CD14-positive monocyte (primary cell): ENCODE results near the gene NCBP2. TPM values are rescaled to one million over a fixed set of nuclear protein-coding genes. Genes with fewer than 3 reads are reported as not detected.

ENCODE experiments used
- DNase-seq, 3 donors: peaks; one replicate each; pipeline ENCODE4 v3.0.0-alpha.2; 2011 to 2022
- H2AFZ ChIP-seq: 2 replicates; pipeline ENCODE4 v1.6.0; 2012; ENCODE audit warnings: mild to moderate bottlenecking, low read depth, low read length, inconsistent platforms; ENCODE audit not compliant: insufficient read depth, poor library complexity, severe bottlenecking
- H3K27ac ChIP-seq, 2 donors: 1 replicate in 1 of 2; 2 replicates in 1 of 2; pipeline ENCODE4 v1.5.1; 2012 to 2013; ENCODE audit warnings: low read length in 2 of 2, control low read depth in 1 of 2, inconsistent platforms in 1 of 2, low read depth in 1 of 2, mild to moderate bottlenecking in 1 of 2
- H3K27me3 ChIP-seq, 2 donors: one replicate each; pipeline versions ENCODE4 v1.6.0 to v1.6.1; 2011 to 2013; ENCODE audit warnings: low read length in 2 of 2; ENCODE audit not compliant: control insufficient read depth in 2 of 2, insufficient read depth in 2 of 2
- H3K36me3 ChIP-seq, 2 donors: replicated peaks in 1 of 2; 1 replicate in 1 of 2; 2 replicates in 1 of 2; pipeline versions ENCODE4 v1.5.1 to v1.6.1; 2012 to 2013; ENCODE audit warnings: low read length in 2 of 2, control low read depth in 1 of 2, inconsistent platforms in 1 of 2, mild to moderate bottlenecking in 1 of 2; ENCODE audit not compliant: insufficient read depth in 2 of 2, control insufficient read depth in 1 of 2
- H3K4me1 ChIP-seq, 2 donors: 1 replicate in 1 of 2; 2 replicates in 1 of 2; pipeline versions ENCODE4 v1.5.1 to v1.6.1; 2012 to 2013; ENCODE audit warnings: low read length in 2 of 2, control low read depth in 1 of 2, inconsistent platforms in 1 of 2, mild to moderate bottlenecking in 1 of 2, moderate library complexity in 1 of 2; ENCODE audit not compliant: insufficient read depth in 2 of 2, control insufficient read depth in 1 of 2
- H3K4me2 ChIP-seq: replicated peaks from 2 replicates; pipeline ENCODE3; 2012; ENCODE audit warnings: low read length, moderate library complexity, mild to moderate bottlenecking; ENCODE audit not compliant: poor library complexity, severe bottlenecking; ENCODE audit errors: extremely low read depth
- H3K4me3 ChIP-seq, 3 experiments: fragments of 200-600 bp in 1 of 3; sonication (generic) in 1 of 3; replicated peaks in 1 of 3; 1 replicate in 2 of 3; 2 replicates in 1 of 3; pipeline ENCODE4 v1.5.1; 2011 to 2013; ENCODE audit warnings: low read length in 3 of 3, mild to moderate bottlenecking in 3 of 3, control low read depth in 2 of 3, low read depth in 2 of 3, inconsistent platforms in 1 of 3, moderate library complexity in 1 of 3
- H3K79me2 ChIP-seq: 2 replicates; pipeline ENCODE4 v1.6.0; 2012; ENCODE audit warnings: mild to moderate bottlenecking, control low read depth, inconsistent platforms, low read length, moderate library complexity; ENCODE audit not compliant: insufficient read depth
- H3K9ac ChIP-seq: 2 replicates; pipeline ENCODE4 v1.6.0; 2017; ENCODE audit warnings: low read length, mild to moderate bottlenecking; ENCODE audit not compliant: insufficient read depth, poor library complexity, severe bottlenecking
- H3K9me3 ChIP-seq, 2 donors: replicated peaks in 1 of 2; 1 replicate in 1 of 2; 2 replicates in 1 of 2; pipeline versions ENCODE4 v1.5.1 to v1.6.1; 2012 to 2013; ENCODE audit warnings: low read length in 2 of 2, control low read depth in 1 of 2; ENCODE audit not compliant: control insufficient read depth in 1 of 2, insufficient read depth in 1 of 2
- H4K20me1 ChIP-seq: 2 replicates; pipeline ENCODE4 v1.6.0; 2012; ENCODE audit warnings: mild to moderate bottlenecking, low read length, control low read depth, moderate library complexity; ENCODE audit not compliant: insufficient read depth
- H3K27ac Mint-ChIP-seq, 7 donors: one replicate each; pipeline ENCODE4 v1.8.0; 2020; ENCODE audit warnings: mild to moderate bottlenecking in 7 of 7, mixed read lengths in 7 of 7, moderate library complexity in 6 of 7, inconsistent platforms in 2 of 7
- H3K27me3 Mint-ChIP-seq, 3 donors: one replicate each; pipeline ENCODE4 v1.8.0; 2021 to 2022; ENCODE audit warnings: low read depth in 3 of 3, mild to moderate bottlenecking in 3 of 3, mixed read lengths in 3 of 3, moderate library complexity in 3 of 3, inconsistent platforms in 1 of 3
- H3K36me3 Mint-ChIP-seq, 2 donors: one replicate each; pipeline ENCODE4 v1.8.0; 2020; ENCODE audit warnings: mixed read lengths in 2 of 2, inconsistent platforms in 1 of 2, mild to moderate bottlenecking in 1 of 2
- H3K4me1 Mint-ChIP-seq: one replicate; pipeline ENCODE4 v1.8.0; 2020; ENCODE audit warnings: mild to moderate bottlenecking, mixed read lengths
- H3K4me3 Mint-ChIP-seq, 2 donors: one replicate each; pipeline ENCODE4 v1.8.0; 2020; ENCODE audit warnings: mild to moderate bottlenecking in 2 of 2, mixed read lengths in 2 of 2, moderate library complexity in 1 of 2
- H3K9me3 Mint-ChIP-seq, 7 donors: one replicate each; pipeline ENCODE4 v1.8.0; 2020 to 2022; ENCODE audit warnings: mixed read lengths in 7 of 7, mild to moderate bottlenecking in 6 of 7, moderate library complexity in 6 of 7, inconsistent platforms in 2 of 7
- WGBS: methylation state at CpG from one replicate; pipeline ENCODE4 v1.1.5; 2013; ENCODE audit warnings: missing lambda C conversion rate; ENCODE audit not compliant: insufficient coverage; 5-methylcytosine and 5-hydroxymethylcytosine counted together
- intact Hi-C, 2 donors: fragments of 100-400 bp; cut with micrococcal nuclease; formaldehyde crosslinking; loops; one replicate each; pipeline versions ENCODE4 v1.15.0 to v1.15.1; 2023
- polyA plus RNA-seq, 3 donors: library from polyadenylated mRNA; depleted of rRNA in 1 of 3; unstranded in 2 of 3; stranded (reverse) in 1 of 3; fragments of 300-500 nt in 2 of 3; fragments of >200 nt in 1 of 3; fragmentation: Illumina TruSeq in 2 of 3; gene quantifications; 1 replicate in 2 of 3; 2 replicates in 1 of 3; pipeline ENCODE4 v1.2.3, GENCODE V29; 2012 to 2021
- TF ChIP-seq, protein P1 (sequence below): fragments of 200-600 bp; IDR thresholded peaks from one replicate; pipeline ENCODE4 v1.8.0; 2022; ENCODE audit warnings: antibody characterized with exemption, mild to moderate bottlenecking

NCBP2 gene
- polyA plus RNA-seq, 3 donors: 26.1 to 42.9 (median 33.4) TPM

GRCh38 chr3:196896229-196896628 is 46.1 kb downstream of the NCBP2 start:
- WGBS: 100% methylated on average over 5 of the region's 6 CpGs
- Mint-ChIP-seq H3K36me3 (peaks cover 24 to 63% of the 10 kb centered on the region in 2 donors), H3K27me3 (no peaks in the 10 kb centered on the region), H3K9me3 (no peaks in the 10 kb centered on the region), H3K4me1 (peaks cover 8% of the 10 kb centered on the region), H3K4me3 (no peak overlapping the region), H3K27ac (peak overlapping the region in 2 of 7 donors; percentile 54 to 58)
- Histone ChIP-seq H3K27me3 (no peaks in the 10 kb centered on the region), H2AFZ (no peak overlapping the region), H3K4me1 (no peaks in the 10 kb centered on the region), H4K20me1 (peaks cover 61% of the 10 kb centered on the region), H3K27ac (no peak overlapping the region), H3K4me2 (no peak overlapping the region), H3K9me3 (no peaks in the 10 kb centered on the region), H3K9ac (no peak overlapping the region), H3K36me3 (peaks cover 19 to 43% of the 10 kb centered on the region in 2 donors), H3K79me2 (peaks cover 71% of the 10 kb centered on the region), H3K4me3 (no peak overlapping the region)
- TF ChIP-seq, protein P1, sequence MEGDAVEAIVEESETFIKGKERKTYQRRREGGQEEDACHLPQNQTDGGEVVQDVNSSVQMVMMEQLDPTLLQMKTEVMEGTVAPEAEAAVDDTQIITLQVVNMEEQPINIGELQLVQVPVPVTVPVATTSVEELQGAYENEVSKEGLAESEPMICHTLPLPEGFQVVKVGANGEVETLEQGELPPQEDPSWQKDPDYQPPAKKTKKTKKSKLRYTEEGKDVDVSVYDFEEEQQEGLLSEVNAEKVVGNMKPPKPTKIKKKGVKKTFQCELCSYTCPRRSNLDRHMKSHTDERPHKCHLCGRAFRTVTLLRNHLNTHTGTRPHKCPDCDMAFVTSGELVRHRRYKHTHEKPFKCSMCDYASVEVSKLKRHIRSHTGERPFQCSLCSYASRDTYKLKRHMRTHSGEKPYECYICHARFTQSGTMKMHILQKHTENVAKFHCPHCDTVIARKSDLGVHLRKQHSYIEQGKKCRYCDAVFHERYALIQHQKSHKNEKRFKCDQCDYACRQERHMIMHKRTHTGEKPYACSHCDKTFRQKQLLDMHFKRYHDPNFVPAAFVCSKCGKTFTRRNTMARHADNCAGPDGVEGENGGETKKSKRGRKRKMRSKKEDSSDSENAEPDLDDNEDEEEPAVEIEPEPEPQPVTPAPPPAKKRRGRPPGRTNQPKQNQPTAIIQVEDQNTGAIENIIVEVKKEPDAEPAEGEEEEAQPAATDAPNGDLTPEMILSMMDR: no peak
- intact Hi-C loops: no loop called here
- DNase-seq: no peak

GRCh38 chr3:196894557-196895295 is 47.6 kb downstream of the NCBP2 start:
- H3K9me3 Mint-ChIP-seq: no peaks in the 10 kb centered on the region
- H3K4me1 Mint-ChIP-seq: peaks cover 9% of the 10 kb centered on the region
- peaks cover 13 to 55% of the 10 kb centered on the region in 2 donors for H3K36me3 Mint-ChIP-seq
- H3K27ac Mint-ChIP-seq: no peak overlapping the region
- Histone ChIP-seq H3K9me3 (no peaks in the 10 kb centered on the region), H4K20me1 (peaks cover 72% of the 10 kb centered on the region), H3K36me3 (peaks cover 8 to 39% of the 10 kb centered on the region in 2 donors), H3K4me3 (no peak overlapping the region), H3K27ac (no peak overlapping the region), H3K4me1 (no peaks in the 10 kb centered on the region), H3K9ac (no peak overlapping the region), H3K79me2 (peaks cover 85% of the 10 kb centered on the region), H3K27me3 (no peaks in the 10 kb centered on the region), H3K4me2 (no peak overlapping the region), H2AFZ (no peak overlapping the region)
- DNase-seq: no peak
- no peaks in the 10 kb centered on the region for H3K27me3 Mint-ChIP-seq
- 89% methylated on average over 5 of the region's 13 CpGs for WGBS
- TF ChIP-seq, protein P1: no peak
- intact Hi-C loops: no loop called here
- H3K4me3 Mint-ChIP-seq: no peak overlapping the region
